HL-60 (cell line): ENCODE measurements around the gene PRUNE1.

Source experiments
- CTCF ChIP-seq: IDR thresholded peaks from one replicate; pipeline ENCODE4 v1.5.1; 2011; ENCODE audit warnings: low read length, control low read depth, inconsistent platforms; ENCODE audit not compliant: insufficient read depth
- GABPA ChIP-seq: IDR thresholded peaks from 2 replicates; pipeline ENCODE4 v1.6.1; 2012; ENCODE audit warnings: low read depth
- POLR2AphosphoS5 ChIP-seq: IDR thresholded peaks from 2 replicates; pipeline ENCODE4 v1.6.1; 2012; ENCODE audit warnings: low read depth
- REST ChIP-seq: IDR thresholded peaks from 2 replicates; pipeline ENCODE4 v1.6.1; 2012; ENCODE audit warnings: low read depth; ENCODE audit not compliant: insufficient replicate concordance

GRCh38 chr1:151067185-151067584 is 58.9 kb downstream of the PRUNE1 start:
- TF ChIP-seq CTCF: no peak
- no peak for TF ChIP-seq GABPA
- TF ChIP-seq POLR2AphosphoS5: no peak
- no peak for TF ChIP-seq REST
